ENCODE data around the gene NUDT14.

- TF ChIP-seq TCF7L2 (IDR thresholded peaks at IDR 0.05; ENCODE audit: low read depth, low read length): no peak
- TF ChIP-seq POLR2AphosphoS5 (IDR thresholded peaks at IDR 0.05; ENCODE audit: low read depth, low read length): no peak
- TF ChIP-seq CTCF (IDR thresholded peaks at IDR 0.05): no peak
- TF ChIP-seq REST (IDR thresholded peaks at IDR 0.05; ENCODE audit: insufficient read depth in 1 of 2, low read depth in 2 of 2, low read length in 1 of 2): no peak
Measured at GRCh38 chr14:105159344-105159743, 21.8 kb downstream of the NUDT14 start.
